C4-2B (cell line): Measurements from ENCODE around the gene UBE2V1.

Experiments
- ZFX ChIP-seq: fragments of 450-650 bp; IDR thresholded peaks from 2 replicates; pipeline ENCODE4 v1.6.1; 2017
- TF ChIP-seq, protein P1 (sequence below): fragments of 450-650 bp; conservative IDR thresholded peaks from 2 replicates; pipeline ENCODE4 v1.5.1; 2017; ENCODE audit warnings: mild to moderate bottlenecking

DNA sequence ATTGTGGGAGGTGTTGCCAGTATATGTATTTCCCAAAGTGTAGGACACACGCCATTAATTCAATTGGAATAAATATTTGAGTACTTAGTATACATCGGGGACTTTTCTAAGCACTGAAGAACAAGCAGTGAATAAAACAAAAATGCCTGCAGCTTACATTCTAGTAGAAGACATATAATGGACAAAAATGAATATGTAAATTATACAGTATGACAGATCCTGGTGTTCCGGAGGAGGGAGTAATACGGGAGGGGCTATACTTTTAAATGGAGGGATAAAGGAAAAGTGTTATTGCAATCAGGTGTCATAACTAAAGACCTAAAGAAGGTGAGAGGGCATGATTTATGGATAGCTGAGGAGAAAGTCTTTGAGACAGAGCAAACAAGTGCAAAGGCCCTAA, 15.1 kb downstream of the UBE2V1 start:
- TF ChIP-seq, protein P1, sequence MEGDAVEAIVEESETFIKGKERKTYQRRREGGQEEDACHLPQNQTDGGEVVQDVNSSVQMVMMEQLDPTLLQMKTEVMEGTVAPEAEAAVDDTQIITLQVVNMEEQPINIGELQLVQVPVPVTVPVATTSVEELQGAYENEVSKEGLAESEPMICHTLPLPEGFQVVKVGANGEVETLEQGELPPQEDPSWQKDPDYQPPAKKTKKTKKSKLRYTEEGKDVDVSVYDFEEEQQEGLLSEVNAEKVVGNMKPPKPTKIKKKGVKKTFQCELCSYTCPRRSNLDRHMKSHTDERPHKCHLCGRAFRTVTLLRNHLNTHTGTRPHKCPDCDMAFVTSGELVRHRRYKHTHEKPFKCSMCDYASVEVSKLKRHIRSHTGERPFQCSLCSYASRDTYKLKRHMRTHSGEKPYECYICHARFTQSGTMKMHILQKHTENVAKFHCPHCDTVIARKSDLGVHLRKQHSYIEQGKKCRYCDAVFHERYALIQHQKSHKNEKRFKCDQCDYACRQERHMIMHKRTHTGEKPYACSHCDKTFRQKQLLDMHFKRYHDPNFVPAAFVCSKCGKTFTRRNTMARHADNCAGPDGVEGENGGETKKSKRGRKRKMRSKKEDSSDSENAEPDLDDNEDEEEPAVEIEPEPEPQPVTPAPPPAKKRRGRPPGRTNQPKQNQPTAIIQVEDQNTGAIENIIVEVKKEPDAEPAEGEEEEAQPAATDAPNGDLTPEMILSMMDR: no peak
- no peak for TF ChIP-seq ZFX
